Neuronal stem cell (in vitro differentiated cells): ENCODE results near the gene ABHD8.

ENCODE experiments used
- DNase-seq: peaks from one replicate; pipeline ENCODE4 v3.0.0-alpha.2; 2013; ENCODE audit warnings: low spot score
- H2AFZ ChIP-seq: one replicate; pipeline ENCODE4 v1.6.1; 2013; ENCODE audit warnings: mild to moderate bottlenecking, low read length, inconsistent platforms
- H2AK5ac ChIP-seq: 2 replicates; pipeline ENCODE4 v1.6.1; 2013; ENCODE audit warnings: low read depth, mild to moderate bottlenecking, inconsistent platforms, low read length, moderate library complexity, mixed read lengths
- H2BK120ac ChIP-seq: 2 replicates; pipeline ENCODE4 v1.6.1; 2013; ENCODE audit warnings: low read depth, mild to moderate bottlenecking, inconsistent platforms, low read length, moderate library complexity, mixed read lengths
- H2BK12ac ChIP-seq: one replicate; pipeline ENCODE4 v1.6.1; 2013; ENCODE audit warnings: low read length, inconsistent platforms
- H2BK15ac ChIP-seq: 2 replicates; pipeline ENCODE4 v1.6.1; 2013; ENCODE audit warnings: mild to moderate bottlenecking, low read length, inconsistent platforms, mixed read lengths
- H2BK5ac ChIP-seq: one replicate; pipeline ENCODE4 v1.6.1; 2013; ENCODE audit warnings: inconsistent platforms, mild to moderate bottlenecking, low read length, moderate library complexity
- H3K14ac ChIP-seq: one replicate; pipeline ENCODE4 v1.6.1; 2013; ENCODE audit warnings: low read length, inconsistent platforms
- H3K18ac ChIP-seq: 2 replicates; pipeline ENCODE4 v1.6.1; 2013; ENCODE audit warnings: low read length, inconsistent platforms
- H3K23ac ChIP-seq: 2 replicates; pipeline ENCODE4 v1.6.1; 2013; ENCODE audit warnings: low read depth, mild to moderate bottlenecking, mixed read lengths, low read length, inconsistent platforms; ENCODE audit not compliant: poor library complexity
- H3K27ac ChIP-seq: replicated peaks from 3 replicates; pipeline ENCODE4 v1.5.1; 2013; ENCODE audit warnings: low read length, inconsistent platforms
- H3K27me3 ChIP-seq, 3 experiments: 2 replicates each; pipeline ENCODE4 v1.6.1; 2013; ENCODE audit warnings: low read length in 3 of 3, mild to moderate bottlenecking in 2 of 3, inconsistent platforms in 1 of 3, low read depth in 1 of 3, mixed read lengths in 1 of 3, moderate library complexity in 1 of 3; ENCODE audit not compliant: control insufficient read depth in 3 of 3, insufficient read depth in 3 of 3
- H3K36me3 ChIP-seq, 2 donors: replicated peaks in 1 of 2; 2 replicates each; pipeline ENCODE4 v1.6.1; 2013; ENCODE audit warnings: low read length in 2 of 2; ENCODE audit not compliant: control insufficient read depth in 2 of 2, insufficient read depth in 2 of 2
- H3K4ac ChIP-seq: 2 replicates; pipeline ENCODE4 v1.6.1; 2013; ENCODE audit warnings: inconsistent platforms, mild to moderate bottlenecking, low read length, moderate library complexity
- H3K4me1 ChIP-seq, 2 donors: 1 replicate in 1 of 2; 2 replicates in 1 of 2; pipeline ENCODE4 v1.6.1; 2013; ENCODE audit warnings: low read length in 2 of 2, low read depth in 1 of 2; ENCODE audit not compliant: control insufficient read depth in 2 of 2, insufficient read depth in 1 of 2
- H3K4me2 ChIP-seq: one replicate; pipeline ENCODE4 v1.6.1; 2013; ENCODE audit warnings: mild to moderate bottlenecking, low read length, inconsistent platforms; ENCODE audit not compliant: insufficient read depth, poor library complexity, severe bottlenecking
- H3K4me3 ChIP-seq, 2 donors: 2 replicates each; pipeline ENCODE4 v1.5.1; 2013; ENCODE audit warnings: low read length in 2 of 2, mild to moderate bottlenecking in 2 of 2, inconsistent platforms in 1 of 2, moderate library complexity in 1 of 2
- H3K79me1 ChIP-seq: one replicate; pipeline ENCODE4 v1.6.1; 2013; ENCODE audit warnings: low read depth, mild to moderate bottlenecking, inconsistent platforms, low read length, moderate library complexity
- H3K9ac ChIP-seq: one replicate; pipeline ENCODE4 v1.6.1; 2013; ENCODE audit warnings: mild to moderate bottlenecking, low read depth, low read length, inconsistent platforms; ENCODE audit not compliant: poor library complexity
- H3K9me3 ChIP-seq, 2 donors: replicated peaks in 1 of 2; 2 replicates each; pipeline versions ENCODE3 to v1.6.1; 2013; ENCODE audit warnings: low read length in 2 of 2, mild to moderate bottlenecking in 2 of 2, inconsistent platforms in 1 of 2, low read depth in 1 of 2, mixed read lengths in 1 of 2, moderate library complexity in 1 of 2; ENCODE audit not compliant: control insufficient read depth in 2 of 2, insufficient read depth in 1 of 2
- H4K8ac ChIP-seq: one replicate; pipeline ENCODE4 v1.6.1; 2013; ENCODE audit warnings: low read depth, mild to moderate bottlenecking, inconsistent platforms, low read length, moderate library complexity
- H4K91ac ChIP-seq: one replicate; pipeline ENCODE4 v1.6.1; 2013; ENCODE audit warnings: low read length, low read depth, mild to moderate bottlenecking, inconsistent platforms; ENCODE audit not compliant: poor library complexity
- WGBS, 2 donors: extraction: QIAGEN DNeasy Blood & Tissue Kit; methylation state at CpG; one replicate each; pipeline ENCODE4 v1.1.7; 2013; ENCODE audit warnings: missing lambda C conversion rate in 2 of 2, mixed read lengths in 1 of 2; ENCODE audit not compliant: insufficient read length in 2 of 2, insufficient replicate concordance in 1 of 2; ENCODE audit errors: extremely low coverage in 2 of 2; 5-methylcytosine and 5-hydroxymethylcytosine counted together

The ABHD8 gene

DNA sequence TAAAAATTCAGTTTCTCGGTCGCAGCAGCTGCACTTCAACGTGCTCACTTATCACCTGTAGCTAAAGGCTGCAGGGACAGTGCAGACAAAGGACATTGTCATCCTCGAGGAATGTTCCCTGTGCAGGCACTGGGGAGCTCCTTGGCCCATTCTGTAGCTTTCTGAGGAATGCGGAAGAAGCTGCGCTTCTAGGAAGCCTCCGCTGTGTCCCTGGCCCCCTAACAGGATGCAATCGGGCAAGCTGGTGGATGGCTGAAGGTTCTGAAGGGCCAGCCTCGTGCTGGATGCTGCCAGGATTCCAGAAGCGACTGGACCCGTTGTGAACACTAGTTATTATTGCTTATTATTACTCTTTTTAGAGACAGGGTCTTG lies 23.4 kb upstream of the ABHD8 start:
- Histone ChIP-seq H3K9ac (no peak overlapping the region), H3K36me3 (peaks cover 28 to 68% of the 10 kb centered on the region in 2 donors), H4K91ac (no peak overlapping the region), H2BK15ac (no peak overlapping the region), H2AFZ (no peak overlapping the region), H4K8ac (no peak overlapping the region), H3K27me3 (peaks cover 0 to 7% (median 0%) of the 10 kb centered on the region in 3 experiments), H3K4me3 (no peak overlapping the region), H2AK5ac (no peak overlapping the region), H3K23ac (no peak overlapping the region), H3K14ac (no peak overlapping the region), H3K4me1 (peaks cover 0 to 21% of the 10 kb centered on the region in 2 donors), H2BK12ac (no peak overlapping the region), H2BK120ac (no peak overlapping the region), H3K4ac (no peak overlapping the region), H3K27ac (peak overlapping the region; percentile 4), H3K9me3 (peaks cover 0 to 7% of the 10 kb centered on the region in 2 donors), H2BK5ac (peak overlapping the region; percentile 7), H3K79me1 (peaks cover 13% of the 10 kb centered on the region), H3K4me2 (no peak overlapping the region), H3K18ac (no peak overlapping the region)
- no peak for DNase-seq
- WGBS, 2 donors, result no CpG with 5 or more reads among the region's 11 CpGs

DNA sequence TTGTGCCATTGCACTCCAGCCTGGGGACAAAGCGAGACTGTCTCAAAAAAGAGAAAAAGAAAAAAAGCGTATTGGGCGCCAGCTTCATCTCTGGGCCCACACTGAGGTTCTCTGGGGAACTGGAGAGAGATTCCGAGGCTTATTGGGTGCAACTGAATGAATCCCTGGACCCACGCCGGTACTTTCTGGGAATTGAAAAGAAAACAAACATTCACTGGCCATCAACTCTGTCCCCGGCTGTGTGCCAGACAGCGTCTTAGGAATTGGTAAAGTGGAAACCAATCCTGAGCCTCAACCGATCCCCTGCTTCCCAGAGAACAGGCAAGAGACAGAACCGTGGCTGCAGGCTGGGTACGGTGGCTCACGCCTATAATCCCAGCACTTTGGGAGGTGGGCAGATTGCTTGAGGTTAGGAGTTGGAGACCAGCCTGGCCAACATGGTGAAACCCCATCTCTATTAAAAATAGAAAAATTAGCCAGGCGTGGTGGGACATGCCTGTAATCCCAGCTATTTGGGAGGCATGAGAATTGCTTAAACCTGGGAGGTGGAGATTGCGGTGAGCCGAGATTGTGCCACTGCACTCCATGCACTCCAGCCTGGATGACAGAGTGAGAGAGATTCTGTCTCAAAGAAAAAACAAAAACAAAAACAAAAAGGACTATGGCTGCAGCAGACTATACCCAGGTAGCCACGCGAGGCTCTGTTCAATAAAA lies 22.8 kb upstream of the ABHD8 start:
- H3K27ac ChIP-seq, result no peak overlapping the region
- no peak overlapping the region for H3K18ac ChIP-seq
- H3K27me3 ChIP-seq, result peaks cover 0 to 7% (median 0%) of the 10 kb centered on the region in 3 experiments
- no peak overlapping the region for H3K14ac ChIP-seq
- no peak overlapping the region for H2AFZ ChIP-seq
- no peak overlapping the region for H4K91ac ChIP-seq
- H4K8ac ChIP-seq, result no peak overlapping the region
- H3K4me1 ChIP-seq, result peaks cover 0 to 21% of the 10 kb centered on the region in 2 donors
- H3K4ac ChIP-seq, result no peak overlapping the region
- H2BK120ac ChIP-seq, result no peak overlapping the region
- peaks cover 0 to 7% of the 10 kb centered on the region in 2 donors for H3K9me3 ChIP-seq
- no peak overlapping the region for H2BK5ac ChIP-seq
- H2AK5ac ChIP-seq, result no peak overlapping the region
- no peak overlapping the region for H2BK12ac ChIP-seq
- H3K4me2 ChIP-seq, result no peak overlapping the region
- DNase-seq, result no peak
- no peak overlapping the region for H3K9ac ChIP-seq
- no CpG with 5 or more reads among the region's 17 CpGs for WGBS, 2 donors
- no peak overlapping the region for H2BK15ac ChIP-seq
- peaks cover 28 to 68% of the 10 kb centered on the region in 2 donors for H3K36me3 ChIP-seq
- H3K79me1 ChIP-seq, result peaks cover 11% of the 10 kb centered on the region
- H3K4me3 ChIP-seq, result no peak overlapping the region
- no peak overlapping the region for H3K23ac ChIP-seq

GRCh38 chr19:17325133-17325532 lies 21.9 kb upstream of the ABHD8 start:
- Histone ChIP-seq H2AK5ac (no peak overlapping the region), H3K18ac (no peak overlapping the region), H2AFZ (no peak overlapping the region), H3K79me1 (peaks cover 15% of the 10 kb centered on the region), H2BK12ac (no peak overlapping the region), H3K4me3 (no peak overlapping the region), H3K4ac (no peak overlapping the region), H3K9me3 (peaks cover 0 to 6% of the 10 kb centered on the region in 2 donors), H3K4me1 (peaks cover 0 to 21% of the 10 kb centered on the region in 2 donors), H2BK15ac (no peak overlapping the region), H2BK120ac (no peak overlapping the region), H3K23ac (no peak overlapping the region), H3K4me2 (no peak overlapping the region), H3K14ac (no peak overlapping the region), H3K9ac (no peak overlapping the region), H3K36me3 (peaks cover 27 to 68% of the 10 kb centered on the region in 2 donors), H3K27me3 (peaks cover 0 to 7% (median 0%) of the 10 kb centered on the region in 3 experiments), H2BK5ac (no peak overlapping the region), H3K27ac (no peak overlapping the region), H4K8ac (no peak overlapping the region), H4K91ac (no peak overlapping the region)
- WGBS, 2 donors, result no CpG with 5 or more reads among the region's 20 CpGs
- DNase-seq, result no peak

GRCh38 chr19:17324357-17325114 lies 21.3 kb upstream of the ABHD8 start:
- no CpG with 5 or more reads among the region's 28 CpGs for WGBS, 2 donors
- peaks cover 28 to 70% of the 10 kb centered on the region in 2 donors for H3K36me3 ChIP-seq
- H2AK5ac ChIP-seq, result no peak overlapping the region
- H2BK12ac ChIP-seq, result no peak overlapping the region
- H4K91ac ChIP-seq, result no peak overlapping the region
- no peak overlapping the region for H3K4me3 ChIP-seq
- H3K14ac ChIP-seq, result peak overlapping the region; percentile 56
- peaks cover 0 to 7% (median 0%) of the 10 kb centered on the region in 3 experiments for H3K27me3 ChIP-seq
- H3K9me3 ChIP-seq, result peaks cover 0 to 3% of the 10 kb centered on the region in 2 donors
- no peak overlapping the region for H2BK15ac ChIP-seq
- no peak for DNase-seq
- no peak overlapping the region for H3K27ac ChIP-seq
- peaks cover 15% of the 10 kb centered on the region for H3K79me1 ChIP-seq
- no peak overlapping the region for H3K4me2 ChIP-seq
- H3K4ac ChIP-seq, result no peak overlapping the region
- H2AFZ ChIP-seq, result no peak overlapping the region
- H4K8ac ChIP-seq, result no peak overlapping the region
- no peak overlapping the region for H2BK120ac ChIP-seq
- no peak overlapping the region for H3K18ac ChIP-seq
- no peak overlapping the region for H3K23ac ChIP-seq
- no peak overlapping the region for H3K9ac ChIP-seq
- H3K4me1 ChIP-seq, result peaks cover 0 to 21% of the 10 kb centered on the region in 2 donors
- H2BK5ac ChIP-seq, result no peak overlapping the region
